Measurements from ENCODE around the gene CCP110.

CCP110 gene

DNA sequence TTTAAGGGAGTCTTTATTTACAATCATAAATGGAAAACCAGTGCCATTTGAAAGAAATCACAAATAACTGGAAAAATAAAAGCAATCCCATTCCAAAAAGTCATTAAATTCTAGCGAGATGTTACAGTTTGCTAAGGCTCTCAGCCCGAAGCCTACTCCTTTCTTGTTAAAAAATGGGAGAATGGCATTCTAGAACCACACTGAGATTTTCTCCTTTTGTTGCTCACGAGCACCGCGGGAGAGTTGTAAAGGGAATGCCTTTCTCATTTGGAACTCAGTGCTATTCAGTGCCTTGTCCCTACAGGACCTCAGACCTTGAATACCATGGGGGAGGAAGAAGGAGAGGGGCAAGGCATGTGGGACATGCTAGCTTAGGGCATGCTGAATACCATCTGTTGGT lies 38.1 kb upstream of the CCP110 start:
- H4K91ac ChIP-seq (ENCODE audit: low read depth, low read length) = no peak overlapping the region
- no peak overlapping the region for H2AK5ac ChIP-seq (ENCODE audit: low read length)
- no peak overlapping the region for H3K18ac ChIP-seq (ENCODE audit: low read length)
- H3K27ac ChIP-seq (ENCODE audit: low read depth, low read length) = no peak overlapping the region
- H3K4me2 ChIP-seq (ENCODE audit: low read length) = no peak overlapping the region
- WGBS (ENCODE audit: extremely low coverage, insufficient coverage, insufficient read length) = no CpG with 5 or more reads among the region's 5 CpGs
- no peak for DNase-seq
- H4K12ac ChIP-seq (ENCODE audit: low read depth, low read length) = no peak overlapping the region
- H3K79me1 ChIP-seq (ENCODE audit: low read length) = no peaks in the 10 kb centered on the region
- no peak overlapping the region for H3K4ac ChIP-seq (ENCODE audit: low read depth, low read length)
- H2AFZ ChIP-seq (ENCODE audit: insufficient read depth, low read length, poor library complexity) = no peak overlapping the region
- H2BK12ac ChIP-seq (ENCODE audit: low read length) = no peak overlapping the region
- no peaks in the 10 kb centered on the region for H3K4me1 ChIP-seq (ENCODE audit: control insufficient read depth in 1 of 2, insufficient read depth in 2 of 2, low read length in 2 of 2)
- H4K8ac ChIP-seq (ENCODE audit: low read depth, low read length) = no peak overlapping the region
- no peaks in the 10 kb centered on the region for H3K36me3 ChIP-seq (ENCODE audit: control insufficient read depth in 1 of 2, insufficient read depth in 2 of 2, low read length in 2 of 2)
- H3K27me3 ChIP-seq (ENCODE audit: insufficient read depth, low read length) = no peaks in the 10 kb centered on the region
- no peak overlapping the region for H2BK5ac ChIP-seq (ENCODE audit: low read depth, low read length, poor library complexity)
- H3K4me3 ChIP-seq (ENCODE audit: low read depth, low read length) = no peak overlapping the region
- H3K9me3 ChIP-seq (ENCODE audit: insufficient read depth, low read depth, low read length) = no peaks in the 10 kb centered on the region
- no peaks in the 10 kb centered on the region for H3K79me2 ChIP-seq (ENCODE audit: control insufficient read depth, insufficient read depth, low read length, poor library complexity)
- H2BK120ac ChIP-seq (ENCODE audit: insufficient read depth, low read length, poor library complexity) = no peak overlapping the region
- no peak overlapping the region for H3K23ac ChIP-seq (ENCODE audit: low read length)
- no peak overlapping the region for H3K9ac ChIP-seq (ENCODE audit: low read length)
- no peak overlapping the region for H3K14ac ChIP-seq (ENCODE audit: low read length)

DNA sequence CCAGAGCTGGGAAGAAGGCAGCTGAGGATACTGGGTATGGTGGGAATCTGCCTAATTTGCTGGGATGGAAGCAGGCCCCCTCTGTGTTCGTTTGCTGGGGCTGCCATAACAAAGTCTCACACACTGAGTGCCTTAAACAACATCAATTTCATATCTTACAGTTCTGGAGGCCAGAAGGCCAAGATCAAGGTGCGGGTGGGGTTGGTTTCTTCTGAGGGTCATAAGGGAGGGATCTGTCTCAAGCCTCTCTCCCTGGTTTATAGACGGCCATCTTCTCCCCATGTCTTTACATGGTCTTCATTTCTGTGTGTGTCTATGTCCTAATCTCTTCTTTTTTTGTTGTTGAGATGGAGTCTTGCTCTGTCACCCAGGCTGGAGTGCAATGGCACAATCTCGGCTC lies 37.7 kb upstream of the CCP110 start:
- H4K8ac ChIP-seq (ENCODE audit: low read depth, low read length) = no peak overlapping the region
- no peaks in the 10 kb centered on the region for H3K79me2 ChIP-seq (ENCODE audit: control insufficient read depth, insufficient read depth, low read length, poor library complexity)
- H3K4me1 ChIP-seq (ENCODE audit: control insufficient read depth in 1 of 2, insufficient read depth in 2 of 2, low read length in 2 of 2) = no peaks in the 10 kb centered on the region
- H3K27ac ChIP-seq (ENCODE audit: low read depth, low read length) = no peak overlapping the region
- H2AFZ ChIP-seq (ENCODE audit: insufficient read depth, low read length, poor library complexity) = no peak overlapping the region
- no peak overlapping the region for H3K4me3 ChIP-seq (ENCODE audit: low read depth, low read length)
- no peak overlapping the region for H4K91ac ChIP-seq (ENCODE audit: low read depth, low read length)
- H3K9me3 ChIP-seq (ENCODE audit: insufficient read depth, low read depth, low read length) = no peaks in the 10 kb centered on the region
- no peak overlapping the region for H2AK5ac ChIP-seq (ENCODE audit: low read length)
- H3K79me1 ChIP-seq (ENCODE audit: low read length) = no peaks in the 10 kb centered on the region
- no peak overlapping the region for H2BK120ac ChIP-seq (ENCODE audit: insufficient read depth, low read length, poor library complexity)
- no peak overlapping the region for H3K4ac ChIP-seq (ENCODE audit: low read depth, low read length)
- H3K4me2 ChIP-seq (ENCODE audit: low read length) = no peak overlapping the region
- WGBS (ENCODE audit: extremely low coverage, insufficient coverage, insufficient read length) = no CpG with 5 or more reads among the region's 4 CpGs
- H3K18ac ChIP-seq (ENCODE audit: low read length) = no peak overlapping the region
- DNase-seq = no peak
- H2BK12ac ChIP-seq (ENCODE audit: low read length) = no peak overlapping the region
- H3K23ac ChIP-seq (ENCODE audit: low read length) = no peak overlapping the region
- H3K36me3 ChIP-seq (ENCODE audit: control insufficient read depth in 1 of 2, insufficient read depth in 2 of 2, low read length in 2 of 2) = no peaks in the 10 kb centered on the region
- H3K27me3 ChIP-seq (ENCODE audit: insufficient read depth, low read length) = no peaks in the 10 kb centered on the region
- H3K9ac ChIP-seq (ENCODE audit: low read length) = no peak overlapping the region
- H4K12ac ChIP-seq (ENCODE audit: low read depth, low read length) = no peak overlapping the region
- no peak overlapping the region for H2BK5ac ChIP-seq (ENCODE audit: low read depth, low read length, poor library complexity)
- H3K14ac ChIP-seq (ENCODE audit: low read length) = no peak overlapping the region

DNA sequence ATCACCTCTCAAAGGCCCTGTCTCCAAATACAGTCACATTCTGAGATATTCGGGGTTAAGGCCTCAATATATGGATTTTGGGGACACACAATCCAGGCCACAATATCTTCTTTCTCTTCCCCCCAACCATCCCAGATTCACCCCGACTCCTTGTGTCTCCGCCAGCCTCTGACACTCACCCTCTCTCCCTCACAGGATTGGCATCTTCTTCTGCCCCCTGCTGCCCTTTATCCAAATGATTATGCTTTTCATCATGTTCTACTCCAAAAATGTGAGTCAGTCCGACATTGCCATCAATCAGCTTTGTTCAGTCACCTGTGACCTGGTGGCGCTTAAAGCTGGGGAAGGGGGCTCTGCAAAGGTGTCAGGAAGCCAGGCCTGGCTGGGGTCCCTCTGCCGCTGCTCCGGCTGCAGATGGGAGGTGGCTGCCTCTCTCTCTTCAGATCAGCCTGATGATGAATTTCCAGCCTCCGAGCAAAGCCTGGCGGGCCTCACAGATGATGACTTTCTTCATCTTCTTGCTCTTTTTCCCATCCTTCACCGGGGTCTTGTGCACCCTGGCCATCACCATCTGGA lies 36.9 kb upstream of the CCP110 start:
- H3K4me2 ChIP-seq (ENCODE audit: low read length) = no peak overlapping the region
- no peaks in the 10 kb centered on the region for H3K79me1 ChIP-seq (ENCODE audit: low read length)
- H3K79me2 ChIP-seq (ENCODE audit: control insufficient read depth, insufficient read depth, low read length, poor library complexity) = no peaks in the 10 kb centered on the region
- no peak overlapping the region for H4K91ac ChIP-seq (ENCODE audit: low read depth, low read length)
- no peak overlapping the region for H3K14ac ChIP-seq (ENCODE audit: low read length)
- H2BK120ac ChIP-seq (ENCODE audit: insufficient read depth, low read length, poor library complexity) = no peak overlapping the region
- no peak overlapping the region for H2BK5ac ChIP-seq (ENCODE audit: low read depth, low read length, poor library complexity)
- H3K4me1 ChIP-seq (ENCODE audit: control insufficient read depth in 1 of 2, insufficient read depth in 2 of 2, low read length in 2 of 2) = no peaks in the 10 kb centered on the region
- no peak overlapping the region for H4K12ac ChIP-seq (ENCODE audit: low read depth, low read length)
- no CpG with 5 or more reads among the region's 10 CpGs for WGBS (ENCODE audit: extremely low coverage, insufficient coverage, insufficient read length)
- DNase-seq = no peak
- H2AK5ac ChIP-seq (ENCODE audit: low read length) = no peak overlapping the region
- no peak overlapping the region for H3K4me3 ChIP-seq (ENCODE audit: low read depth, low read length)
- no peak overlapping the region for H2AFZ ChIP-seq (ENCODE audit: insufficient read depth, low read length, poor library complexity)
- H3K36me3 ChIP-seq (ENCODE audit: control insufficient read depth in 1 of 2, insufficient read depth in 2 of 2, low read length in 2 of 2) = no peaks in the 10 kb centered on the region
- no peaks in the 10 kb centered on the region for H3K27me3 ChIP-seq (ENCODE audit: insufficient read depth, low read length)
- no peak overlapping the region for H3K9ac ChIP-seq (ENCODE audit: low read length)
- H3K9me3 ChIP-seq (ENCODE audit: insufficient read depth, low read depth, low read length) = no peaks in the 10 kb centered on the region
- no peak overlapping the region for H3K23ac ChIP-seq (ENCODE audit: low read length)
- H4K8ac ChIP-seq (ENCODE audit: low read depth, low read length) = no peak overlapping the region
- H3K18ac ChIP-seq (ENCODE audit: low read length) = no peak overlapping the region
- H3K4ac ChIP-seq (ENCODE audit: low read depth, low read length) = no peak overlapping the region
- H2BK12ac ChIP-seq (ENCODE audit: low read length) = no peak overlapping the region
- H3K27ac ChIP-seq (ENCODE audit: low read depth, low read length) = no peak overlapping the region

DNA sequence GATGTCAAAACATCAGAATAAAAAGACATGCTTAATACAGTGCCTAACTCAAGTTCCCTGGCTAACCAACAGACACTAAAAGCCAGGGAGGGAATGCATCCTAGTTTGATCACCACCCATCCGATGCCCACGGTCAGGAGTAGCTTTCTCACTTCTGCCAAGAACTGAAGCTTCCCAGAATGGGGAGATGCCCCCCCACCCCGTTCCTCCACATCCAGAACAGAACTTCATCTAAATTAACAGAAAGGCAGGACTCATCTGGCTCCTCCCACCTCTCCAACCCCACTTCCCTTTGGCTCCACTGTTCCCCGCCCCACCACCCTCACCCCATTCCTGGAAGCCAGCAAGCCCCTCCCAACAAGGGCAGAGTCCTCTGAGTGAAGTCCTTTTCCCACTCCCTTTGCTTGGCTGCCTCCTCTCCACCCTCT lies 35.5 kb upstream of the CCP110 start:
- no peak for DNase-seq
- H3K9ac ChIP-seq (ENCODE audit: low read length) = no peak overlapping the region
- no peak overlapping the region for H4K8ac ChIP-seq (ENCODE audit: low read depth, low read length)
- no peak overlapping the region for H2BK12ac ChIP-seq (ENCODE audit: low read length)
- no peak overlapping the region for H2AFZ ChIP-seq (ENCODE audit: insufficient read depth, low read length, poor library complexity)
- H3K4me3 ChIP-seq (ENCODE audit: low read depth, low read length) = no peak overlapping the region
- no peak overlapping the region for H3K23ac ChIP-seq (ENCODE audit: low read length)
- H3K4me2 ChIP-seq (ENCODE audit: low read length) = no peak overlapping the region
- no peak overlapping the region for H2BK120ac ChIP-seq (ENCODE audit: insufficient read depth, low read length, poor library complexity)
- no peaks in the 10 kb centered on the region for H3K79me2 ChIP-seq (ENCODE audit: control insufficient read depth, insufficient read depth, low read length, poor library complexity)
- no peaks in the 10 kb centered on the region for H3K9me3 ChIP-seq (ENCODE audit: insufficient read depth, low read depth, low read length)
- H3K14ac ChIP-seq (ENCODE audit: low read length) = no peak overlapping the region
- no peak overlapping the region for H2BK5ac ChIP-seq (ENCODE audit: low read depth, low read length, poor library complexity)
- H4K12ac ChIP-seq (ENCODE audit: low read depth, low read length) = no peak overlapping the region
- H3K27me3 ChIP-seq (ENCODE audit: insufficient read depth, low read length) = no peaks in the 10 kb centered on the region
- H4K91ac ChIP-seq (ENCODE audit: low read depth, low read length) = no peak overlapping the region
- H3K18ac ChIP-seq (ENCODE audit: low read length) = no peak overlapping the region
- no peaks in the 10 kb centered on the region for H3K4me1 ChIP-seq (ENCODE audit: control insufficient read depth in 1 of 2, insufficient read depth in 2 of 2, low read length in 2 of 2)
- no peak overlapping the region for H3K4ac ChIP-seq (ENCODE audit: low read depth, low read length)
- WGBS (ENCODE audit: extremely low coverage, insufficient coverage, insufficient read length) = no CpG with 5 or more reads among the region's 4 CpGs
- H3K36me3 ChIP-seq (ENCODE audit: control insufficient read depth in 1 of 2, insufficient read depth in 2 of 2, low read length in 2 of 2) = no peaks in the 10 kb centered on the region
- no peaks in the 10 kb centered on the region for H3K79me1 ChIP-seq (ENCODE audit: low read length)
- H2AK5ac ChIP-seq (ENCODE audit: low read length) = no peak overlapping the region
- H3K27ac ChIP-seq (ENCODE audit: low read depth, low read length) = no peak overlapping the region
